HT-29 (cell line): ENCODE measurements around the gene OR6N2. TPM values are rescaled to one million over a fixed set of nuclear protein-coding genes. Genes with fewer than 3 reads are reported as not detected.

ENCODE experiments used
- DNase-seq: peaks from one replicate; pipeline ENCODE4 v3.0.0-alpha.2; 2015; ENCODE audit warnings: low spot score
- total RNA-seq: library from RNA; depleted of rRNA; stranded (reverse); fragments of >200 nt; shearing (Covaris generic); gene quantifications from 2 replicates; pipeline ENCODE4 v1.2.3, GENCODE V29; 2014; rRNA removed

The OR6N2 gene, protein sequence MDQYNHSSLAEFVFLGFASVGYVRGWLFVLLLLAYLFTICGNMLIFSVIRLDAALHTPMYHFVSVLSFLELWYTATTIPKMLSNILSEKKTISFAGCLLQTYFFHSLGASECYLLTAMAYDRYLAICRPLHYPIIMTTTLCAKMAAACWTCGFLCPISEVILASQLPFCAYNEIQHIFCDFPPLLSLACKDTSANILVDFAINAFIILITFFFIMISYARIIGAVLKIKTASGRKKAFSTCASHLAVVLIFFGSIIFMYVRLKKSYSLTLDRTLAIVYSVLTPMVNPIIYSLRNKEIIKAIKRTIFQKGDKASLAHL
- total RNA-seq, result not detected in 2 replicates

DNA sequence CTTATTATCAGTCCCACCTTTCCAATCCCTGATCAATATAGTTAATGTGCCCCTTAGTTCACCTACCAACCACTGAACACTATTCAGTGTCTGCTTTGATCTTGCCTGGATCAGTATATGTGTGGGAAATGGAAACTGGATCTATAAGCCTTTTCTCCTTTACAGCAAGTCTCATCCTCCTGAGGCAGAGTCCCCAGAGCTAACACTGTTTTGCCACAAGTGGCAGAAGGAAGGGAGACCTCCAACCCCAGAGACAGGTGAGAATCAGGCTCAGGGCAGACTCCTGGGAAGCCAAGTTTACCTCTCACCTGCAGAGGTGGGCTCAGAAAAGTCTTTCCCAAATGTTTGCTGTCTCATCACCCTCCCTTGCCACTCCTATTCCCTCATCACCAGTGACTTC, at the start of gene OR6N2:
TSS of gene OR6N2 (minus strand) at position 101 of the 400 bp plus-strand sequence. CDS start 3,569 bp downstream, outside the sequence.
- no peak for DNase-seq

DNA sequence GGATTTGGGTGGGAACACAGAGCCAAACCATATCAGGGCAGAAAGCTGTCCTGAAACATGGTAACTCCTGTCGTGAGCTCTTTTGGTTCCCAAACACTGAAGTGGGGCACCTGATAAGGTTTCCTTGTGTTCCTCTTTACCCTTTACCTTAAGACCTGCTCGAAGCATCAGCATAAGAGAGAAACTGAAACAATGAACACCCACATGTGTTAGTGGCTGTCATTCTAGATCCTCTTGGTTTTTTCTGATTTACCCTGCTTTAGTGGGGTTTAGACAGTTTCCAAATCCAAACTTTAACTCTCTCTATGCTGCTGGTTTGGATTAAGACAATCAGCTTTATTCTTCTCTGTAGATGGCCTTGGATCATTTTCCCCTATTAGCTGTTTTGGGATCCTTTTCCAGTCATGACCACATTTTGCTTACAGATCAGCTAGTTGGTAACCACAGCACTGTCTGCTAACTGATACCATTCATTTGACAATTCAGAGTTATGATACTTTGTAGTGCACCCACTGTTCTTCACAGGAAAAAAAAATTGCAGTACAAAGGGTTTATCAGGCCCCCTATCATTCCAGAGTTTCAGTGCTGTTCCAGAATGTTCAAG, 49.2 kb upstream of the OR6N2 start:
- no peak for DNase-seq

DNA sequence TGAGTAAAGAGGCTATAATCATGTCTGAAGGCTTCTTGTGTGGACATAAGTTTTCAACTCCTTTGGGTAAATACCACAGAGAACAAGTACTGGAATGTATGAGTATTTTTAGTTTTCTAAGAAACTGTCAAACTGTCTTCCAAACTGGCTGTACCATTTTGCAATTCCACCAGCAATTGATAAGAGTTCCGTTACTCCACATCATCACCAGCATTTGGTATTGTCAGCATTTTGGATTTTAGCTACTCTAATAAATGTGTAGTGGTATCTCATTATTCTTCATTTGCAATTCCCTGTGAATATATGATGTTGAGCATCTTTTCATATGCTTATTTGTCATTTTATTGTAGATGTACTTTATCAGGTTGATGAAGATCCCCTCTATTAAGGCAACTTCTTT, 40.7 kb upstream of the OR6N2 start:
- DNase-seq, result no peak

DNA sequence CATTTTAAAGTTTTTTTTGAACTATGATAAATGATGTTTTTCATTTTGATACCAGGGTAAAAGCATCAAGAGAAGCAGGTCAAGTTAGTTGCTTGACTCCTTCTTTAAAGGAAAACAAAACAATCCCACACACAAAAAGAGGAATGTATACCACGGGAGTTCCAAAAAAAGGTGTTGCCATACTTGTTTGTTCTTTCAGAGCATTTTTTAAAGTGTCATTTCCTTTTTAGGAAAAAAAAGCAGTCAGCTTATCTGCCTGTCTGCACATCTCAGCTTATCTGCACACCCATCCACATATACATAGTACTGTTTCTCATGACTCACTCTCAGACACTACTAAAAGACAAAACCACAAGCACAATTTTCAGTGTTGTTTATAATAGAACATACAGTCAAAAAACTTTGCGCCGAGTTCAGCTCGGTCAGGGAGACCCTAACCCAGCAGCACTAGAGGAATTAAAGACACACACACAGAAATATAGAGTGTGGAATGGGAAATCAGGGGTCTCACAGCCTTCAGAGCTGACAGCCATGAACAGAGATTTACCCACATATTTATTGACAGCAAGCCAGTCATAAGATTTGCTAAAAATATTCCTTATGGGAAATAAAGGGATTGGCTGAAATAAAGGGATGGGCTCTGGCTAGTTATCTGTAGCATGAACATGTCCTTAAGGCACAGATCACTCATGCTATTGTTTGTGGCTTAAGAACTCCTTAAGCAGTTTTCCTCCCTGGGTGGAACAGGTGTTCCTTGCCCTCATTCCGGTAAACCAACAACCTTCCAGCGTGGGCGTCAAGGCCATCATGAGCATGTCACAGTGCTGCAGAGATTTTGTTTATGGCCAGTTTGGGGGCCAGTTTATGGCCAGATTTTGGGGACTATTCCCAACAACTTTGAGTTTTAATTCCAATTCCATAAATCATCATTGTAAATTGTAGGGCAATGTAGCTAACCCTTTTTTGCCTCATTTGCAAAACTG, 38.7 kb upstream of the OR6N2 start:
- no peak for DNase-seq

DNA sequence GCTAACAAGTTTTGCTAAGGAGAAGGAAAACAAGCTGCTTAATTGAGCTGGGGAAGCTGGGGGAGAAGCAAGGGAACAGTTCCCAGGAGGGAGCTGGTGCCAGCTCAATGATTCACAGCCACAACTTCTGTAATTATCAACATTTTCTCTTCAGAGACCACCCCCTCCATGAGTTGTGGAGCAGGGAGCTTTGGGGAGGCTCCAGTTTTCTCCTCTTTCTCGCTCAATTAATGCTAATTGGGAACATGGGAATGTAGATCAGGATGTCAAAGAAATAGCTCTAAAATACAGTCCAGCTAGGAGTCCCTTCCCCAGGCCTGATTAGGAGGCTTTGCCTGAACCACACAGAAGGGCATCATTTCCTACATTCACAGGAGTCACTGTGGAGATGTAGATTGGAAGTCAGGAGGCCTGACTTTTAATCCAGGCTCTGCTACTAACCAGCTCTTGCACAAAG, 38.0 kb upstream of the OR6N2 start:
- no peak for DNase-seq

DNA sequence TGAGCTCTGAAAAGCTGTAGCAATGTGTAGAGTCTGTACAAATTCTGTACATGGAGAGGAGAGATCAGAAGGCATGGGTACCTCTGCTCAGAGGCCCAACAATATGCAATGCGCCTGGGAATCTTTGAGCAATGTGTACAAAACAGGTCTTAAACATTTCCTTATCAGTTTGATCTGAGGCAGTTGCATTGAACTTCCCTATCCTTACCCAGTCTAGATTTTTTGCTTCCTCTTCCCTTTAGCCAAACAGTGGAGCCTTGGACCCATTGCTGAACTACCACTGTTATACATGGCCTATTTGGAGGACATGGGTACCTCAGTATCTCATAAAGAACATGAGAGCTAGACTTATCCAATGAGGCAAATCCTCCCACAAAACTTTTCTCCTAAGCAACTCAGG, 37.6 kb upstream of the OR6N2 start:
- no peak for DNase-seq

DNA sequence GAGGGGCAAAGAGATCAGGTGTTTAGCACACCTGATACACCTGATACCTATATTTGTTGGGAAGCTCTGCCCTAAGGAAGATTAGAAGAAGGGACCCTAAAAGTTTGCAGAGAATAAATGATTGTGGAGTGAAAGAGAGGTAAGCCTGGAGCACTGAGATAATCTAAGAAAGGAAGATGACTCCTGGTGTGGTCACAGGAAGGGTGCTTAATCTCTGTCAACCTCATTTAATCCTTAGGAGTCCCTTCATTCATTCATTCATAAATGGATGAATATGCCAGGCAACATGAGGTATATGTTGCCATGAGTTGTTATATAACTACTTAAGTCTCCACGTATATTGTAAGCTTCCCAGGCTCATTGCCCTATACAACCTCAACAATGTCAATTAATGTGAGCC, 34.0 kb upstream of the OR6N2 start:
- no peak for DNase-seq

DNA sequence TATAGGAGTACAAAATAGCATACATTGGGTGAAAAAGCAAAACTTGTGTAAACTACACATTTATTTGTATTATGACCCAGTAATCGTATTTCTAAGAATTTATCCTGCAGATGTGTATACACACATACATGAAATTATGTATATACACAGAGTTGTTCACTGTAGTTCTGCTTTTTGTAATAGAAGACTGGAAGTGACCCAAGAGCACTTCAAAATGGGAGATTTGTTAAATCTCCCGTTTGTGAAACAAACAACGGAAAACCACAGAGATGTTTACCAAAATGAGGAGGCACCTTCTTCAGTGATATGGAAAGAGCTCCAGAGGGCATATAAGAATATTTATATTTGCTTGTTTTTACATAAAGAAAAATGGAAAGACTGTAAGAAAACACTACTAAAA, 32.2 kb upstream of the OR6N2 start:
- DNase-seq, result no peak

DNA sequence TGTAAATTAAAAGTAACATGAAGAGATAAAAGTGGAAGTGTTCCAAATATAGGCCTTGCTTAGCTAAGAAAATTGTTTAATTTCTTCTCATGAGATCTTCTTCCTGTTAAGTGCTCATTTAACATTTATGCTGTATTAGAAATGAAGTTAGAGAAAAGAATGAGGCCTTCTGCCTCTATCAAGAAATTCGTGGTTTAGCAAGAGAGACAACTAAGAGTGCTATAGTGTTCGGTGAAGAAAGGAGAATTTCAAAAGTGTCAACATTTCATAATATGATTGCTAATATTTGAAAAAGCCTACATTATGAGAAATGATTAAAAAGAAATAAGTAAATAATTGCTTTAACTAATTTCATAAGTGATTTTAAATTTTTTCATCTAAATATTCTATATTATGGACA, 31.3 kb upstream of the OR6N2 start:
- DNase-seq, result no peak

DNA sequence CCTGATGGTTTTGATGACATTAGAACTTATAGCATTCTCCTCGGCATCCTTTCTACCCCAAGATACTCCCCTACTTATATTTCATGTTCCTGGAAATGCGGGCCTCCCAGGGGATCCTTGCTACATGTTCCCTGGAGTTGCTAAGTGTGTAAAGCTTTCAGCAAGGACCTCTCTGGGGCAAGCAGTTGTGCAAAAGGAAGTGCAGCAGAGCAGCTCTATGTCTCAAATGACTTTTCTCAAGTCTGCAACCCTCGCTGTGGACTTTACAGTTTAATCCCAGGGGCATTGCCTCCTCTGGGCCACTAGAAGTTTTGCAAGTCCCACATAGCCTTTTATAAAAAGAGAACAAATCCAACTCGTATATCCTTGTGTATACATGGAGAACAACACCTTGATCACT, 29.3 kb upstream of the OR6N2 start:
- no peak for DNase-seq

DNA sequence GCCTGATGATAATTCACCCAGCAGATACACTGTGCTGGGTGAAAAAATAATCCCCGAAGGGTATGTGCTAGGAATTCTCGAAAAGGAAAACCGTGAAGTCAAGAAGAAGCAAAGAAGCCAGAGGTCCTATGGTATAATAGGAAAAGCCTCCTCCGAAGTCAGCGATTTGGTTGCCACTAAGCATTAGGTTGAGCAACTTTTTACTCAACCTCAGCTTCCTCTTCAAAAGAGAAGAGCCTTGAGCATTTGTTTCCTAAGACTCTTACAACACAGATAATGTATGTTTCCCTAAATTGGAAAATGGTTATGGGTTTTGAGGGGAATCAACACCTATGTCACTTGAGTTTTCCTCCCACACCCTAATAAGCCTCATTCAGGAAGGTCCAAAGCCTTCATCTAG, 28.9 kb upstream of the OR6N2 start:
- no peak for DNase-seq

DNA sequence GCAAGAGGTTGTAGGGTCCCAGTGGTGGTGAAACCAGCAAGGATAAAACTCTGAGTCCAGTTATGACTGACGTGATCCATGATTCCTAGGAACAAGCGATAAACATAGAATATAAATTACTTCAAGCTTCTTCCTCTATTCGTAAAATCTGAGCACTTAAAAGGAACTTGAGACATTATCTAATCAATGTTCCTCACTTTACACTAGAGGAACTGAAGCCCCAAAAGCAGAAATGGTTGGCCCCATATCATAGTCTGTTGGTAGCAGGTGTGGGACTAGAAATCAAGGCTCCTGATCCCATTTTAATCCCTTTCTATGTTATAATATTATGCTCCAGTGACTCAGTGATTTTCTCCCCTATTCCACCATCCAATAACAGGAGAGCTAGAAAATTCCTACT, 28.3 kb upstream of the OR6N2 start:
- no peak for DNase-seq

DNA sequence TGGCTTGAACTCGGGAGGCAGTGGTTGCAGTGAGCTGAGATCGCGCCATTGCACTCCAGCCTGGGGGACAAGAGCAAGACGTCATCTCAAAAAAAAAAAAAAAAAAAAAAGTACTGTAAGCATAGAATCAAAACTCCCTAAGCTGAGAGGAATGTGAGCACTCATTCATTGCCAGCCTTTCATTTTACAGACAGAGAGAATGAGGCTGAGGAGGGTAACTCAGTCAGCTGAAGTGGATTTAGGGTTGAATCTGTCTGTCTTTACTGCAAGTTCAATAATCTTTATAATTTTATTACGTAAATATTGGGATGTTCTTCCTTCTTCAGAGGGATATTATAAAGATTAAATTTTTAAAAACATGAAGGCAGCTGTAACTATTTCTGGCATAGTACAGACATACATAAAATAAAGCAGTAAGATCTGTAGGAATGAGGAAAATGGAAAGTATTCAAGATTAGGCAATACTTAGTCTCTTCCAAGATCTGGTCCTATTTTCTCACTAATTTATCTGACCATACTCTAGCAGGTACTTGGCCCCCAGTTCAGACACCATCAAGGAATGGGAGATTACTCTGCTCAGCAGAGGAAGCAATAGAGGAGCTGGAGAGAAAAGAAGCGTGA, 26.0 kb upstream of the OR6N2 start:
- DNase-seq, result no peak

DNA sequence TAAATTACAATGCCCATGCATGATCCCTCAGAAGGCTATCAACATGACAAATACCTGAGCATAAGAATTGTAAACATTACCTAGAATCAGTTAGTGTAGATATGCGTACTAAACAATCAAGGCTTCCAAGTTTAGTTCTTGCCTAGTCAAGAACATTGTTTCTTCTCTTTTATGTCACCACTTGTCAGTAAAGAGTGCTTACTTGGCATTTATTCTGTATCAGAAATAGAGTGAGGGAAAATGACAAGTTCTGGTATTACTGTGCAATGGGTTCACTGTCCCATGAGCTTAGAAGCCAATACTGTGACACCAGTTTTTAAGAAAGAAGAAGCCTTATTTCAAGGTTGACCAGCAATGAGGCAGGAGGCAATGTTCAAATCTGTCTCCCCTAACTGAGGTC, 22.7 kb upstream of the OR6N2 start:
- no peak for DNase-seq

DNA sequence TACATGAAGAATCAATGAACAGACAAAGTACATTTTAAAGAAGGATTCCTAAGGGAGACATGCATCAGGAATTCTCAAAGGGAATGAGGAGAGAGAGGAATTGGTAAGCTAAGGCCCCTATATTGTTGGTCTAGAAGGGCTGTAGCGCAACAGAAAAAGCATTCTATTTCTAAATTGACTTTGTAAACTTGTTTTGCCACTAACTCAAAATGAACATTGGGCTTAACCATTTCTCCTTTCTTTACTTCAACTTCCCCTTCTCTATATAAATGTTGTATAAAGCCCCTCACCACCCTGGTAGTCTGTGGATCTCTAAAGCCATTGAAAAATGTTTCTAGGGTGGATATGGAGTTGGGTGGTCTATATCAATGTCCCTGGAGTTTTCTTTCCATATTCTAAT, 20.4 kb upstream of the OR6N2 start:
- DNase-seq, result no peak

DNA sequence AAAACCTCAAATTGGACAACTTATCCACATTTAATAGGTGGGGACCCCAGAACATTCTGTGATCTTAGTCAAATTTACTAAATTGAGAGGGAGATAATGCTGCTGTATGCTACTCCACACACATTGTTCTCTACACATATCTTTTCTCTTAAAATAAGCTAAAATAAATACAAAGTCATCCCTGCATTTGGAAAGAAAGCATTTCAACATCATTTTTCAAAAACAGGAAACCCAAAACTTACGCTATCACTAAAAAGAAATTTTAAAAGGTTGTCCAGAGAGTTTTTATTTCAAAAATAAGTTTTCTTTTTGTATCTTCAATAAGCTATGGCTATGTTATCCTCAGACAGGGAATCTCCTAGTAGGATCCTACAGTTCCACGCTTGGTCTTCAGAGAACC, 19.5 kb upstream of the OR6N2 start:
- no peak for DNase-seq

DNA sequence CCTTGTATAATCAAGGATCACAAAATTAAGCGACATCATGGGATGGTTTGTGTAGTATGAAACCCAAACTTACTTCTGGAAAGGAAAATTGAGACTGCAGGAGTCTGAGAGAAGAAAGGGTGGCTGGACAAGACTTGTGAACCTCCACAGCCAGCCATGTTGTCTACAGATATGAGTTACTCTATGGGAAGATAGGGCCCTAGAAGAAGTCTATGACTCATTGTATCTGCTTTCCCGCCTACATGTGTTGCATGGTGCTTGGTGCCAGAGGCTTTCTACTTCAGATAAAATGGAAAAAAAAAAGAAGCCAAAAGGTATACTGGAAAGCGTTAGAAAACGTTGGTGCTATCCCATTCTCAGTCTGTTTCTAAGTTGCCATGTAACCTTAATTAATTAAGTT, 18.7 kb upstream of the OR6N2 start:
- DNase-seq, result no peak

DNA sequence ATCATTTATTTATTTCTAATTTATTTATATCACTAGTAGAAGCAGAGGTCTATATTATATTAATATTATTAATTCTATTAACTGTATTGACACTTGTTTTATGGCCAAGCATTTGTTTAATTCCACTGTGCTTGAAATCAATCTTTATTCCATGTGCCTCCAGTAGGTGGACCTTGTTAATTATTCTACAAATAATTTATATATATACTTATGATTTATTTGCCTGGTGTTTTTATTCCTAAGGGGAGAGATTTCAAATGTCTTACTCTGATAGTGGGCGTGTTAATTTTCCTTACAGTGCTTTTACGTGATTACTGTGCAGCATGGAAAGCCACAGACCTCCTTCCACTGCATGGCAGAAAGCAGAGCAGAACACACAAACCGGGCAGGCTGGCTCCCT, 17.5 kb upstream of the OR6N2 start:
- no peak for DNase-seq

DNA sequence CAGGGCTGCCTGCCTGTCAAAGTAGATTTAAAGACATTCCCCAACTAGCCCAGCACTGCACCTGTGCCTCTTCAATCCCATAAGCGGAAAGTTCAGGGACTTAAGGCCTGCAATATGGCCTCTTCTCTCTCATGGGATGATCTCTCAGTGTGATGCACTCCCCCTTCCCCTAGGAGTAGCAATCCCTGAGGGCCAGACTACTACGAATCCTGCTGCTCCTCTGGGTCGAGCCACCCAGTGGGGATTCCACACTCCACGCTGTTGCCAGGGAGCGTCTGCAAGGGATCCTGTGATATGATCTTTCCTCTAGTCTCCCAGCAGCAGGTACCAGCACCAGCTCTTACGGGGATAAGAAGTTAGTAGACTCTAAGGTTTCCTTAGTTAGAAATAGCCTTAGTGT, 13.2 kb upstream of the OR6N2 start:
- DNase-seq, result no peak

DNA sequence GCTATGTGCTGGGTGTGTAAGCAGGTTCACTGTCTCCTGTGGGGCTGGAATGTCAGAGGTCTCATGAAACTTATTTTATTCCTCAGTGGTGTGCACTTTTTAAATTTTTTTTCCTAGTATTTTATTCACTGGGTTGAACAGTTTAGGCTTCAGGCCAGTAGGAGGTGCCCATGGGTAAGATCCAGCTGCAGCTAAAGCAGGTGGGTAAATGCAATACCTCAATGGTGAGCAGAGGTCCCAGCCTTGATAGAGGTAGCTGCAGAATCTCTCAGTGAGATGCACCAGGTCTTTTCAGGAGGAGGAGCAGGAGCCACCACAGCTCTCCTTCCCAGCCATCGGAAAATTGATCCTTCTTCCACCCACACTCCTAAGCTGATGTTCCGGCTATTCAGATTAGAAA, 12.6 kb upstream of the OR6N2 start:
- DNase-seq, result no peak

DNA sequence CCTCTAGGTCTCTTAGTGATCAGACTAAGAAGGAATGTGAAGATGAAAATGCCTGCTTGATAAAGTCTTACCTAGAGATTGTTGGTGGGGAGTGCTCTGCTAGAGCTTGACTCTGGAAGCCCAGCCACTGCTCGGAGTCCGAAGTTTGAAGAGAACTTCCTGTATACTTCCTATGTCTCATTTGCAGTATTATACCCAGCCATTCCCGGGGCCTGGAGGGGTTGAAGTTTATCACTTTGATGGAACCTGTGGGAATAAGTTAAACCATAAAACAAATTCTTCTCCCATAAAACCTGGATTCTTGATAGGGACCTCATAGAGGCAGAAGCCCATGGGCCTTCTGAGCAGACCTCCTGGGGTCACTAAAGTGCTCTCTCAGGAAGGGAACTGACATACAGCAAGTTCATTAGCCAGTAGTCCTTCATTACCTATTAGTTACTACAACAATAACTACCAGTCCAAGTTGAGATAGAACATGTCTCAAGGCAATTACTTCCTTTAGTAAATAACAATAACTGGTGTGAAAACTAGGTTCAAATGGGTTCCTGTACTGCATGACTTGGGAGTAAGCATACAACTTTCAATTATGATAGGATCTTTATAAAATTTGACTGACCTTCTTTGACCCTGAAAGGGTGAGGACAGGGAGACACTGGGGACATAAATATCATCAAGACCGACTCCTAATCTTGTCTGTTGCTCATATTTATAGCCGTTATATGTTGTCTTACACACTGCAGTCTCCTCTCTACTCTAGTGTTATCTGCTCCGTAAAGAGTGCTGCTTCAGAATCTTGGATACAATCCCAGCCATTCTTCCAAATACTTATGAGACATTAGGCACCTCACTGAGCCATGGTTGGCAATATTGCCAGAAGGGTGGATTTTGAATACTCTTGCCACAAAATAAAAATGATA, 8.8 kb downstream of the OR6N2 start, which contains the start of gene OR6N1:
TSS of gene OR6N1 (minus strand) at position 246 of the 917 bp plus-strand sequence. CDS start 5,513 bp downstream, outside the sequence.
- no peak for DNase-seq
